Sigmoid colon (tissue), 7 donors: ENCODE data around the gene IL1RAPL2. TPM values are rescaled to one million over a fixed set of nuclear protein-coding genes. Genes with fewer than 3 reads are reported as not detected.
"Not testable (repeated sequence)": the region's sequence is repeated elsewhere in the genome, so short reads cannot be mapped to it uniquely, and the experiment has no call there.

Source experiments
- DNase-seq: peaks from one replicate; pipeline ENCODE4 v3.0.0-alpha.2; 2019
- H3K27ac ChIP-seq, 4 donors: fragments of 200-600 bp; sonication (generic); one replicate each; pipeline ENCODE4 v1.5.1; 2016 to 2019; ENCODE audit warnings: mild to moderate bottlenecking in 1 of 4
- H3K27me3 ChIP-seq, 3 donors: fragments of 200-600 bp; sonication (generic); one replicate each; pipeline ENCODE4 v1.5.1; 2019; ENCODE audit warnings: mild to moderate bottlenecking in 1 of 3
- H3K36me3 ChIP-seq, 4 donors: fragments of 200-600 bp; sonication (generic); one replicate each; pipeline ENCODE4 v1.5.1; 2016 to 2019
- H3K4me1 ChIP-seq, 4 donors: fragments of 200-600 bp; sonication (generic); one replicate each; pipeline ENCODE4 v1.5.1; 2017 to 2019
- H3K4me3 ChIP-seq, 4 donors: fragments of 200-600 bp; sonication (generic); one replicate each; pipeline ENCODE4 v1.5.1; 2017 to 2019; ENCODE audit warnings: mild to moderate bottlenecking in 2 of 4, moderate library complexity in 1 of 4
- H3K9me3 ChIP-seq, 4 donors: fragments of 200-600 bp in 3 of 4; sonication (generic) in 3 of 4; one replicate each; pipeline versions ENCODE4 v1.5.1 to v1.6.1; 2013 to 2019
- CTCF ChIP-seq, 4 experiments: fragments of 450-650 bp in 3 of 4; fragments of 200-600 bp in 1 of 4; IDR thresholded peaks; one replicate each; pipeline ENCODE4 v1.5.1; 2016 to 2019; ENCODE audit warnings: antibody characterized with exemption in 4 of 4, mild to moderate bottlenecking in 3 of 4, moderate library complexity in 2 of 4
- EP300 ChIP-seq, 4 donors: sonication (generic); formaldehyde crosslinking; IDR thresholded peaks; one replicate each; pipeline ENCODE4 v1.6.1; 2017; ENCODE audit warnings: antibody characterized with exemption in 4 of 4
- POLR2A ChIP-seq, 2 donors: fragments of 450-650 bp; IDR thresholded peaks; one replicate each; pipeline ENCODE4 v1.6.1; 2016; ENCODE audit warnings: antibody characterized with exemption in 2 of 2, mild to moderate bottlenecking in 2 of 2, moderate library complexity in 2 of 2
- POLR2AphosphoS5 ChIP-seq, 4 donors: sonication (generic); formaldehyde crosslinking; IDR thresholded peaks; one replicate each; pipeline ENCODE4 v1.6.1; 2017; ENCODE audit warnings: antibody characterized with exemption in 4 of 4
- WGBS, 2 donors: extraction: QIAGEN DNeasy Blood & Tissue Kit; methylation state at CpG; one replicate each; pipeline ENCODE4 v1.1.7; 2013; 5-methylcytosine and 5-hydroxymethylcytosine counted together
- intact Hi-C: fragments of 100-400 bp; cut with DNase I; formaldehyde crosslinking; loops from one replicate; pipeline ENCODE4 v1.15.1; 2023
- polyA plus RNA-seq, 3 donors: library from polyadenylated mRNA; stranded (reverse); fragments of 200-250 nt; gene quantifications; one replicate each; pipeline ENCODE4 v1.2.3, GENCODE V29; 2013
- total RNA-seq, 4 donors: library from RNA; depleted of rRNA; stranded (reverse); fragments of >200 nt; gene quantifications; one replicate each; pipeline ENCODE4 v1.1.0, GENCODE V29; 2016
- donor health status: healthy with polysubstance abuse.
- donor health status: Bipolar disorder and iron deficiency.
- donor health status: healthy.

The IL1RAPL2 gene
- total and polyA plus RNA-seq, 7 donors, result 0.01 to 1.1 (median 0.79) TPM; not detected in 3

DNA sequence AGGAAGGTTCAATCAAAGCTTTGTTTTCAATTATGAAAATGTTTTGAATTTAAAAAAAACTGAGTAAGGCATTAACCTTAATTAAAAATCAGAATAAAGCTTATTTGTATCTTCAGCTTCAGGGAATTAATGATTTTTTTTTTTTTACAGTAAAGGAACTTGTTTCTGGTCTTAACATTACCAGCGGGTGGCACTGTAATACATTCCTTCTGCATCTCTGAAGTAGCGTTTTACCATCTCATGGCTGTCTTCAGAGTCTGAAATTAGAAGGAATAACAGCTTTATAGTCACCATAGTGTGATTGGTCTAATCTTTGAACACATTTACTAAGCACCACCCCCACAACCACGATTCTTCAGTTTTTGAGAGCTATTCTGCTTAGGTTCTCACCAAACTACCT is 102.6 kb downstream of the IL1RAPL2 start:
- Histone ChIP-seq H3K4me1 (no peaks in the 10 kb centered on the region), H3K9me3 (no peaks in the 10 kb centered on the region), H3K27ac (no peak overlapping the region), H3K36me3 (no peaks in the 10 kb centered on the region), H3K27me3 (no peaks in the 10 kb centered on the region), H3K4me3 (no peak overlapping the region)
- DNase-seq, result no peak
- TF ChIP-seq EP300 (IDR thresholded peaks at IDR 0.05), result no peak
- TF ChIP-seq POLR2AphosphoS5 (IDR thresholded peaks at IDR 0.05), result no peak
- TF ChIP-seq POLR2A (IDR thresholded peaks at IDR 0.05), result no peak
- no peak for TF ChIP-seq CTCF (IDR thresholded peaks at IDR 0.05)
- intact Hi-C loops, result no loop called here
- 4 to 7% methylated on average over 3 of the region's 3 CpGs for WGBS, 2 donors

- Histone ChIP-seq H3K27ac (no peak overlapping the region), H3K4me1 (no peaks in the 10 kb centered on the region), H3K9me3 (no peaks in the 10 kb centered on the region), H3K4me3 (no peak overlapping the region), H3K36me3 (no peaks in the 10 kb centered on the region), H3K27me3 (no peaks in the 10 kb centered on the region)
- intact Hi-C loops, result no loop called here
- TF ChIP-seq EP300 (IDR thresholded peaks at IDR 0.05), result no peak
- no peak for TF ChIP-seq POLR2A (IDR thresholded peaks at IDR 0.05)
- TF ChIP-seq CTCF (IDR thresholded peaks at IDR 0.05), result no peak
- TF ChIP-seq POLR2AphosphoS5 (IDR thresholded peaks at IDR 0.05), result no peak
- WGBS, 2 donors, result 47 to 78% methylated on average over 4 of the region's 4 CpGs
- DNase-seq, result no peak
These were observed 103.1 kb downstream of the IL1RAPL2 start for GRCh38 chrX:104669063-104669462.

DNA sequence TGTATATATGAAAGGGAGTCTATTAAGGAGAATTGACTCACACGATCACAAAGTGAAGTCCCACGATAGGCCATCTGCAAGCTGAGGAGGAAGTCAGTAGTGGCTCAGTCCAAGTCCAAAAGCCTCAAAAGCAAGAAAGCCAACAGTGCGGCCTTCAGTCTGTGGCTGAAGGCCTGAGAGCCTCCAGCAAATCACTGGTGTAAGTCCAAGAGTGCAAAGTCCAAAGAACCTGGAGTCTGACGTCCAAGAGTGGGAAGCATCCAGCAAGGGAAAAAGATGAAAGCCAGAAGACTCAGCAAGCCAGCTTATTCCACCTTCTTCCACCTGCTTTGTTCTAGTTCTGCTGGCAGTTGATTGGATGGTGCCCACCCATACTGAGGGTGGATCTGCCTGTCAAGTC is 104.1 kb downstream of the IL1RAPL2 start:
- TF ChIP-seq EP300 (IDR thresholded peaks at IDR 0.05), result no peak
- no peak for TF ChIP-seq POLR2AphosphoS5 (IDR thresholded peaks at IDR 0.05)
- no peak for TF ChIP-seq CTCF (IDR thresholded peaks at IDR 0.05)
- TF ChIP-seq POLR2A (IDR thresholded peaks at IDR 0.05), result no peak
- H3K27ac ChIP-seq, result no peak overlapping the region
- H3K4me1 ChIP-seq, result no peaks in the 10 kb centered on the region
- no peak for DNase-seq
- H3K4me3 ChIP-seq, result no peak overlapping the region
- no peaks in the 10 kb centered on the region for H3K27me3 ChIP-seq
- intact Hi-C loops, result no loop called here
- no peaks in the 10 kb centered on the region for H3K9me3 ChIP-seq
- WGBS, 2 donors, result 64 to 77% methylated on average over 4 of the region's 4 CpGs
- no peaks in the 10 kb centered on the region for H3K36me3 ChIP-seq

GRCh38 chrX:104677517-104677916 is 111.5 kb downstream of the IL1RAPL2 start:
- H3K4me1 ChIP-seq, H3K9me3 ChIP-seq, H3K4me3 ChIP-seq, H3K36me3 ChIP-seq, DNase-seq, H3K27me3 ChIP-seq, H3K27ac ChIP-seq, intact Hi-C loops: not testable (repeated sequence)
- 92% methylated on average over 18 of the region's 18 CpGs for WGBS, 2 donors

DNA sequence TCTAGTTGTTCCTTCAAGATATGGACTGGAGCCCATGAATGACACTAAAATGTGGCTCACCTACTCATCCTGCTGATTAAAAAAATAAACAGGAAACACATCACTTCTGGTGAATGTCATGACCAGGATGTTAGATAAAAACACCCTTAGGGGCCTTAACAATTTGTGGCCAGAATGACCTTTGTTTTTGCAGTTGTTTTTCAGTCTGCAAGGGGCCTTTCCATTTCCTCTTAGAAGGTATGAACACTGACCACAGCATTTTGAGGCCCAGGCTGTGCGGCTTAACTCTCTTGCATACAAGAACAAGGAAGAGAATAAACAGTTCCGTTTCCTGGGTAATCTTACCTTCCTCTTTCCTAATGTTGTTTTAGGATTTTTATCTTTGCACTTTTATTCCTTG is 113.2 kb downstream of the IL1RAPL2 start:
- no peaks in the 10 kb centered on the region for H3K4me1 ChIP-seq

More for the DNA sequence above, 113.2 kb downstream of the IL1RAPL2 start:
- Histone ChIP-seq H3K4me3 (no peak overlapping the region), H3K27me3 (no peaks in the 10 kb centered on the region), H3K9me3 (no peaks in the 10 kb centered on the region), H3K36me3 (no peaks in the 10 kb centered on the region), H3K27ac (no peak overlapping the region)
- DNase-seq, result no peak
- 66 to 79% methylated on average over 2 of the region's 2 CpGs for WGBS, 2 donors
- intact Hi-C loops, result no loop called here
- TF ChIP-seq EP300 (IDR thresholded peaks at IDR 0.05), result no peak
- TF ChIP-seq CTCF (IDR thresholded peaks at IDR 0.05), result no peak
- TF ChIP-seq POLR2A (IDR thresholded peaks at IDR 0.05), result no peak
- TF ChIP-seq POLR2AphosphoS5 (IDR thresholded peaks at IDR 0.05), result no peak
